Measurements from ENCODE around the gene TMEM237.

Gene TMEM237

GRCh38 chr2:201618744-201619662 is 24.3 kb downstream of the TMEM237 start:
- H3K27me3 ChIP-seq, result no peaks in the 10 kb centered on the region
- H3K36me3 ChIP-seq, result peaks cover 8 to 21% (median 9%) of the 10 kb centered on the region in 3 donors
- peaks cover 0 to 7% (median 5%) of the 10 kb centered on the region in 4 donors for H3K4me1 ChIP-seq
- intact Hi-C loops (cut with DNase I; ENCODE audit: low total_unique reads), result no loop called here
- TF ChIP-seq CTCF (IDR thresholded peaks at IDR 0.05), result peak; percentile 31 to 33
- no peaks in the 10 kb centered on the region for H3K9me3 ChIP-seq
- no peak overlapping the region for H3K27ac ChIP-seq
- H3K4me3 ChIP-seq, result peak overlapping the region; percentile 16 to 21
- DNase-seq, result peak; percentile 48 to 83

DNA sequence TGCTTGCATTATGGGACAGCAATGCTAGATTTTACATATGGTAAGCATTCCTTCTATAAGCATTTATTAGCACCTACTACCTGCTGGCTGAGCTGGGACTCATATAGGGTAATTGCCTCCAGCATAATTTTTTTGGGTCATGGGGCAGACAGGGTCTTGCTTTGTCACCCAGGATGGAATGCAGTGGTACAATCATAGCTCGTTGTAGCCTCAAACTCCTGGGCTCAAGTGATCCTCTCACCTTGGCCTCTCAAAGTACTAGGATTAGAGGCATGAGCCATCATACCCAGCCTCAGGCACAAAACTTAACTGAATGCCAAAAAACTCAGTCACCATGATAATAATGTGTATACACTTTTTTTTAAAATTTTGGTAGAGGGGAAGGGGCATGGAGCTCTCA is 35.3 kb downstream of the TMEM237 start:
- H3K27ac ChIP-seq, result no peak overlapping the region
- no peak overlapping the region for H3K4me3 ChIP-seq
- no peak for DNase-seq
- intact Hi-C loops (cut with DNase I; ENCODE audit: low total_unique reads), result no loop called here
- no peak for TF ChIP-seq CTCF (IDR thresholded peaks at IDR 0.05)
- H3K4me1 ChIP-seq, result no peaks in the 10 kb centered on the region
- H3K36me3 ChIP-seq, result no peaks in the 10 kb centered on the region
- no peaks in the 10 kb centered on the region for H3K27me3 ChIP-seq
- H3K9me3 ChIP-seq, result peaks cover 0 to 4% (median 0%) of the 10 kb centered on the region in 3 donors

DNA sequence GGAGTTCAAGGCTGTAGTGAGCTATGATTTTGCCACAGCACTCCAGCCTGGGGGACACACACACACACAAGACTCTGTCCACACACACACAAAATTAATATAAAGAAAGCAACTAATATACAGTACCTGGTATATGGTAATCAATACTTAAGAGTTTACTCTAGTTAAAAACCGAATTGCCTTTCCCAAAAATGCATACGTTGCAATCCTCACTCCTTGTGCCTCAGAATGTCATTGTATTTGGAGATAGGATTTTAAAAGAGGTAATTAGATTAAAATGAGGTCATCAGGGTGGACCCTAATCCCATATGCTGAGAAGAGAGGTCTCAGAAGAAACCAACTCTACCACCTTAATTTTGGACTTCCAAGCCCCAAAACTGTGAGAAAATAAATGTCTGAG is 35.7 kb downstream of the TMEM237 start:
- H3K9me3 ChIP-seq, result peaks cover 0 to 4% (median 0%) of the 10 kb centered on the region in 3 donors
- H3K4me1 ChIP-seq, result no peaks in the 10 kb centered on the region
- H3K4me3 ChIP-seq, result no peak overlapping the region
- no peaks in the 10 kb centered on the region for H3K36me3 ChIP-seq
- H3K27me3 ChIP-seq, result no peaks in the 10 kb centered on the region
- H3K27ac ChIP-seq, result no peak overlapping the region
- no peak for TF ChIP-seq CTCF (IDR thresholded peaks at IDR 0.05)
- intact Hi-C loops (cut with DNase I; ENCODE audit: low total_unique reads), result no loop called here
- DNase-seq, result no peak

DNA sequence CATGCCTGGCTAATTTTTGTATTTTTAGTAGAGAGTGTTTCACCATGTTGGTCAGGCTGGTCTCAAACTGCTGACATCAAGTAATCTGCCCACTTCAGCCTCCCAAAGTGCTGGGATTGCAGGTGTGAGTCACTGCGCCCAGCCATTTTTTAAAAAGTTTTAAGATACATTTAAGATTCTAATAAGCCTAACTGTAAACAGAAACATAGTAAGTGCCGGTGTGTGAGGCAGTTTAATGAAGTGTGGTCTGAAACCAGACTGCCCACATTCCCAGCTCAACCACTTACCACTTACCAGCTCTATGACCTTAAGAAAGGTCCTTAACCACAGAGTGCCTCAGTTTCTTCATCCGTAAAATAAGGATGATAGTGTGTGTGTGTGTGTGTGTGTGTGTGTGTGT is 42.4 kb downstream of the TMEM237 start:
- Histone ChIP-seq H3K9me3 (peaks cover 0 to 12% (median 0%) of the 10 kb centered on the region in 3 donors), H3K4me1 (no peaks in the 10 kb centered on the region), H3K36me3 (no peaks in the 10 kb centered on the region), H3K4me3 (no peak overlapping the region), H3K27ac (no peak overlapping the region), H3K27me3 (no peaks in the 10 kb centered on the region)
- intact Hi-C loops (cut with DNase I; ENCODE audit: low total_unique reads), result no loop called here
- TF ChIP-seq CTCF (IDR thresholded peaks at IDR 0.05), result no peak
- DNase-seq, result no peak

DNA sequence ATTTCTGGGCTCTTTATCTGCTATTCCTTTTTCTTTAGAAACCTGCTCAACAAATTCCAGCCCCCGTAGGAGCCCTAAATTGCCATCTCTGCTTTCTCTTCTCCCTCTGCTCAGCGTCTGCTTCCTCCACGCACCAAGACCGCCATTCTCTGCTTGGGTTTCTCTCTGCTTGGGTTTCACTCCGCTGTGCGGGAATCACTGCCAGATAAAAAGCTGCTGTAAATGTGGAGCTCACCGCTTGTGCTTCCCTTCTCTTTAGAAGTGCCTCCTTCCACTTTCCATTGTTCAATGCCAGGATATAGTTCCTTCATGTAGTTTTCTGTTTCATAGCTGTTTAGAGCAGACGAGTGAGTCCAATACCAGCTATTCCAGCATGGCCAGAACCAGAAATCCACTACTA is 45.9 kb downstream of the TMEM237 start:
- no peaks in the 10 kb centered on the region for H3K36me3 ChIP-seq
- H3K27ac ChIP-seq, result no peak overlapping the region
- no peaks in the 10 kb centered on the region for H3K4me1 ChIP-seq
- no peak for DNase-seq
- intact Hi-C loops (cut with DNase I; ENCODE audit: low total_unique reads), result no loop called here
- no peak overlapping the region for H3K4me3 ChIP-seq
- no peaks in the 10 kb centered on the region for H3K27me3 ChIP-seq
- TF ChIP-seq CTCF (IDR thresholded peaks at IDR 0.05), result no peak
- H3K9me3 ChIP-seq, result peaks cover 0 to 12% (median 0%) of the 10 kb centered on the region in 3 donors
